GM15510 (cell line): ENCODE measurements around the gene VEGFD.

Source experiments
- POLR2A ChIP-seq: IDR thresholded peaks from 3 replicates; pipeline ENCODE4 v1.6.1; 2011; ENCODE audit warnings: borderline replicate concordance; ENCODE audit not compliant: insufficient read length; ENCODE audit errors: extremely low read depth

VEGFD gene

DNA sequence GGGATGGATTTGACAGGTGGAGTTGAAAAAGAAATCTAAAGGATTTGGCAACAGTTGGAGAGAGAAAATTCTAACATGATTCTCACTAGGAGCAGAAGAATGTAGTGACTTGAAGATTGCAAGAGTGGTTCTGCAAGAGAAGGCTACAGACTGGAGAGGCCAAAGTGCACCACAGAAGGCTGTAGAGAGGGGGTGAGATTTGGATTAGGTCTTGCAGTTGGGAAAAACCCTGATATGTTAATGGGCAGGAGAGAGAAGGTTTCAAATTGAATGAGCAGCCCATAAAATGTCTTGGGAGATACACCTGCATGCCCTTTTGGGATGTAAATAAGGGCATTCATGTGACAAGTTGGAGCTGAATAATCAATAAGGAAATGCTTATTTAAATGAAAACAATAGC lies 14.7 kb upstream of the VEGFD start:
- no peak for TF ChIP-seq POLR2A

DNA sequence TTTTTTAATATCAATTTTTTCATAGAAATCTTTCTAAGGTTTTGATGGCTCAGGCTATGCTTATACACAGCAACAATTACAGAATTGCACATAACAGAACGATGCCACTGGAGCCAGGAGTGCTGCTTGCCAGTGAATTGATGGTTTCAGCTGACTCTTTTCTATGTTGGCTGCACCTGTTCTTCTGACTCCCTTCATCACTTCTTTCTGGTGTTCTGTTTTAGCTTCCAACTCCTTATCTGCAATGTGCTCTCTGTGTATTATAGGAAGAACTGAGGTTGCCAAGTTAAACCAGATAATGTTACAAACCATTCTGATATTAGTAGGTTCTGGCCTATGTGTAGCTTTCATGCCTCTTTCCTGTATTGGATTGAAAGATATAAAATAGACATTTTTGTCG lies 11.6 kb upstream of the VEGFD start:
- TF ChIP-seq POLR2A: no peak

DNA sequence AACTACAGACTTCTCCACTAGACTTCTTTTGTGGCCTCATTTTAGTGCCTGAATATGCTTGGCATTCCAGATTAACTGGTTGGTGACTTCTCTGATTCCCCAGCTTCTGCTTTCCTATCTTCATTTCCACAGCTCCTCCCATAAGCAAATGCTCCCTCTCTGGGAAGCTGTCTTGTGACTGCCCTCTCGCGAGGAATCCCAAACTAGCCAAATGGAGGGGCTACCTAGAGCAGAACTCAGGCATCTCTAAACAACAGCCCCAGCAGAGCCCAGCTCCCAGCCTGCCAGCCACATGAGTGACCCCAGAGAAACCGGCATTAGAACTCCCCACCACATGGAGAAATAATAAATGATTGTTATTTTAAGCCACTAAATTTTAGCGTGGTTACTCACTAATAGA lies 7.6 kb upstream of the VEGFD start:
- TF ChIP-seq POLR2A: no peak

DNA sequence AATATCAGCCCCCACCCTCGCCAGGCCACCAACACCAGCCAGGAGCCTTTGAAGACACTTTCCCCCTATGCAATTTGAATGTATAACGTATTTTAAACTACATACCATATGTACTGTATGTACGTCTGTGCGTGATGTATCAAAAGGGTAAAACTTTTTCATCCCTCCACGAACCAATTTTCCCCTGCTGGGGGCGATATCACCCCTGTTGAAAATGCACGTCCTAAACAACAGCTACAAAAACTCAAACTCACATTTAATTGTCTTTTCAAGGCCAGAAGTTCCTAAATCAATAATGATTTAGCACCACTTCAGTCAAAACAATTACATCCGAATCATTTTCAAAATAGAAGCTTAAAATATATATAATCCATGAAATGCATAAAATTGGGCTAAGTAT lies 1.4 kb downstream of the VEGFD start:
- no peak for TF ChIP-seq POLR2A

DNA sequence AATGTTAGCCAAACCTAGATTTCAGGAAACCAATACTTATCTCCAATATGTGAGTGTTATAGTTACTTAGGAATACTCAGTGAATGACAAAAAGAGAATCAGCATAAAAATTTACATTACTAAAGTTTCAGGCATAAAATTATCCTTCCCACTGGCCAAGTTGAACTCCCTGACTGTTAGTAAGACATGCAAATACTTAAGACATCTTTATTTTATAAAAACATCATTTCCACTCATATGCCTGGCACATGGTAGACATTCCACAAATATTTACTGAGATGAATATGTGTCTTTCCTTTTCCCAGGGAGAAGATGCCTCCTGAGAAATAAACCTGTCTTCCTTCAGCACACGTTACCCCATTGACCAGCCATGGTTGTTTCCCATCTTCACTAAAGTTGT lies 7.3 kb downstream of the VEGFD start:
- TF ChIP-seq POLR2A: no peak

DNA sequence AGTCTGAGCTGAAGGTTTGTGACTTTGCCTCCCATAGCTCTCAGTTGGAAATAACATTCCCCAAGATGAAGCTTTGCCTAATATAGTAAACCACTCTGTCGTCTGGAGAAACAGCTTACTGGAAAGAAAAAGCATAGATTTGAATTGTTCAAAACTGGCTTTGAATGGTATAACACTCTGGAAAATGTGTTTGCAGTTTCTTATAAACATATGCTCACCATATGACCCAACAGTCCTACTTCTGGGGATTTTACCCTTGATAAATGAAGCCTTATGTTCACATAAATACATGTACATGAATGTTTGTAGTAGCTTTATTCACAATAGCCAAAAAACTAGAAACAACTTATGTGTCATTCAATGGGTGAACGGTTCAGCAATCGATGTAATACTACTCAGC lies 10.2 kb downstream of the VEGFD start:
- TF ChIP-seq POLR2A: no peak

DNA sequence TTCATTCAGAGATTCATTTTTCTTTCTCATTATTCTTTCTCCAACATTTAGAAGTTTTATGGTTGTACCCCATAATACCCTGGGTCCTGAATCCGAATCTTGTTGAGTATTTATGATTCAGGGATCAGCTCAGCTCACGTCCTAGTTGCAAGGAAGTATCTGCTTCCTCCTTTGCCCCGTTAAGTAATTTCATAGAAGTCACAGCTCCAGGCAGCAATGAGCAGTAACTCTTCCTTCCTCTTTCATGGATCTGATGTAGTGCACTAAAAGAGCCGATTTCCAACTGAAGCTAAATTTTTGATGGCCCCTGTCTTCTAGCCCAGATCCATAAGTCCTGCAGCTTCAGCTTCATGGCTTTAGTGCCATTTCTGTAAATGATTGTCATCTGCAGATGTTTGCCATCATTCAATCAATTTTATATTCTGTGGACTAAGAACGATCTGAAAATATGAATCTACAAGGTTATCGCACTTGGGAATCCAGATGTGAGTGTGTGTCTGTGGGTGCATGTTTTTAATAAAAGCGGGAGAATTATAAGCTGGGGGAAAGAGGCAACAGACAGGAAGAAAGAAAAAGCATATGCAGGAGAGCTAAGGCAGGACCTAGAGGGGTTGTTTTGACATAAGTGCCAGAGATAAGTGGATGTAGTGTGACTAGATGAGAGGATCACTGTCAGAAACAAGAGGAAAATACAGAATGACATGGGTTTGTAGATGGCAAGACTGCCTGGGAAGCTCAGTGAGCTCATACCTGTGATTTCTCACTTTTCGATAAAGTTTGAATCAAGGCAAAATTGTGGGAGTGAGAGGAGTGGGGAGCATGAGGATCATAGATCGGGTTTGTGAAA lies 17.5 kb downstream of the VEGFD start:
- no peak for TF ChIP-seq POLR2A

DNA sequence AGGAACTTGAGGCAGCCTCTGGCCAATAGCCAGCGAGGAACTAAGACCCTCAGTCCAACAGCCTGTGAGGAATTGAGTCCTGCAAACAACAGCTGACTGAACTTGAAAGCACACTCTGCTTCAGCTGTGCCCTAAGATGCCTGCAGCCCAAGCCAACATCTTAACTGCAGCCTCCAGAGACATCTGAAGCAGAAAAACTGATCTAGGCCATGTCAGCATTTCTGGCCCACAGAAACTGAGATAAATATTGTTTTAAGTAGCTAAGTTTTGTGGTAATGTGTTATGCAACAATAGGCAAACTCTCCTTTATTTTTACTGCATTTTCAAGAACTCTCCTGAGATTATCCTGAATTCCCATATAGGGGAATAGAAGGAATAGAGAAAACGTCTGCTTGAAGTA lies 24.5 kb downstream of the VEGFD start:
- no peak for TF ChIP-seq POLR2A

DNA sequence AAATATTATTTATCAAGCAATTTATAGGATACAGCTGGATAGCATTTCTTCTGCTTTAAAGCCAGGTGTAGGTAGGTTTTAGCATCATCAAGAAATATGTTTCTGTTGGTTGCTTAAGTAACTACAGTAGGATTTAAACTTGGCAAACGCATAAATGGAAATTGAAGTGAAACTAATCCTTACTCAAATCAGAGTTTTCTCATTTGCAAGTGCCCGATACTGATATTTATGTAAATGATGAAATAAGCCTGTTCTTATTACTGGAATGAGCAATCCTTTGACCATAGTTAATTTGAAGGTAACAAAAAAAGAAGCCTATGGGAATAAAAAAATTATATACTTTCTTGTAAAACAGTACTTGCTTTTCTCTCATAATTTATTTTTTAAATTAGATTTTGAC lies 25.7 kb downstream of the VEGFD start:
- no peak for TF ChIP-seq POLR2A

DNA sequence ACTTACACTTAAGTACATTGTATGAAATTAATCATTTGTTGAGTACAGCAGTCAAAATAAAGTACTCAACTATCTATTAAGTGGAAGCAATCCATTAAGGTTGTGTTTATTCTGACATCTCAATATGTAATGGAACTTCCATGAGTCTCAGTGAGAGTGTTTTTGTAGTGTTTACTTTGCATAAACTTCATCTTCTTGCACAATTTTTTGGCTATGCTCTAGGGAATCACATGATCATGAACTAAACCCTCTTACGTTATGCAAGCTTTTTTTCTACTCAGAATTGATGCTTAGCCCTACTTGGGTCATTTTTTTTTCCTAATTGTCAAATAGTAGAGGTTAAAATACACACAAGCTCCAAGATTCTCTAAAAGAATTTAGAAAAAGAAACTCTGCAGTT lies 27.8 kb downstream of the VEGFD start:
- no peak for TF ChIP-seq POLR2A

DNA sequence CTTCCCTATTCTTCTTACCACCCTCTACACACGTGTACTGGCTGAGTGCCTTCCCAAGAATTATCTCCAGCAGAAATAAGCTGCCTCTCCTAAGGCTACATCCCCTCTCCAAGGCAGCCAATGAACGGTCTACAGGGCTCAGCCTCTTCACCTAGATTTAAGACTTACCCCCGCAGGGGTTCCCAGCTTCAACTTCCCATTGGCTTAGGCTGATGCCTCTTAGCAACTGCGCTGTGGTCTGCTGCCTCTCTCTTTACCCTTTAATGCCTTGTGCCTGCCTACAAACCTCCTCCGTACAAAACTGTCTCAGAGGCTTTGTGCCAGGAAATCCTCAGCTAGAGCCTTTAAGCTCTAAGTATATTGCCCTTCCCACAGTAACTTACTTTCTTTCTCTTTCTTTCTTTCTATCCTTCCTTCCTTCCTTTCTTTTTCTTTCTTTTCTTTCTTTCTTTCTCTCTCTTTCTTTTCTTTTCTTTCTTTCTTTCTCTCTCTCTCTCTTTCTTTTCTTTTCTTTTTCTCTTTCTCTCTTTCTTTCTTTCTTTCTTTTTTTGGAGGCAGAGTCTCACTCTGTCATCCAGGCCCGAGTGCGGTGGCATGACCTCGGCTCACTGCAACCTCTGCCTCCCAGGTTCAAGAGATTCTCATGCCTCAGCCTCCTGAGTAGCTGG lies 33.8 kb downstream of the VEGFD start:
- no peak for TF ChIP-seq POLR2A

DNA sequence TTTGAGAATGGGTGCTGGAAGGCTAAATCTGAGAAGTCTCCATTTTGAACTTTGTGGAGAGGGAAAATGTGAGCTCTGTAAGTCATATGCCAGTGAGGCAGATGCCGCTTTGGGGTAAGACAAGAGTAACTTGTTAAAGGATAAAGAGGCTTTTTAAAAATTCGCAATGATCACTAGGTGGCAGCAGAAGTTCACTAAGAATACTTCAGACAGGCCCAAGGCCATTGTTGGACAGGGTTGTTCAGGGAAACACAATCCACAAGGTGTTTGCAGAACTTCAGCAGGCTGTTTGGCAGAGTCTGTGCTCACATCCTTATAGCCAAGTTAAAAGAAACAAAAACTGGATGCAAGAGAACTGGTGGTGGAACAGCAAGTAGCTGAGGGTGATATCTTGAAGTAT lies 35.2 kb downstream of the VEGFD start:
- no peak for TF ChIP-seq POLR2A

DNA sequence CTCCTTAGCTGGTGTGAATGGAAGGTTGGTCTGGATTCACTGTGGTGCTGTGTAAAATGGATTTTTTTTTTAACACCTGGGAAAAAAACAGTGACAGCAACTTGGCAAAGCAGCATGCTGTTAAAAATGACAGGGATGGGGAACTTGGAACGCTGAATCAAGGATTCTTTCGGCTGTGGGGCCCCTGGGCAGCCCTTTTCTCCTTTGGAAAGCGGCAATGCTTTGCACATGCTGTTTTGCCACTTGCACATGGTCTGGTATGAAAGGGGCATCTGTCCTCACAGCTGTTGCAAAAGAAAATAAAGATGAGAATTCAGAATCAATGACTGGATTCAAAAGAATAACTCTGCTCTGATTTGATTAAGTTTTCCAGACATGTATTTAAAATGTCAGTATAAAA lies 38.2 kb downstream of the VEGFD start:
- TF ChIP-seq POLR2A: no peak

DNA sequence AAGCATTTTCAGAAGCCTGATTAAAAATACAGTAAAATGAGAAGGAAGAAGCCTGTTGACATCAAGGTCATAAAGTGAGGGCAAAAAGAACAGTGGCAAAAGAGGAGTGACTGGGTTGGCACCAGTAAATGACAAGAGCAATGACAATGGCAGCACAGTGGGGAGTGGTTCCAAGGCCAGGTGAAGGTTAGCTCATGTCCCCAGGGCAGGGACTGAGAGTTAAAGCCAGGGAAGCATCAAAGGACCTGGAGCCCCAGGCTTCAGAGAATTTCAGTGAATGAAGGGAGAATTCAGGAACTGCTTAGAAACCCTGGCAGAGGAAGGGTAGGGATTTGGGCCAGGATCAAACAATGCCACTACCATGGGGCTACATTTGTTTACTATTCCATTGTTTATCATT lies 40.1 kb downstream of the VEGFD start:
- TF ChIP-seq POLR2A: no peak

DNA sequence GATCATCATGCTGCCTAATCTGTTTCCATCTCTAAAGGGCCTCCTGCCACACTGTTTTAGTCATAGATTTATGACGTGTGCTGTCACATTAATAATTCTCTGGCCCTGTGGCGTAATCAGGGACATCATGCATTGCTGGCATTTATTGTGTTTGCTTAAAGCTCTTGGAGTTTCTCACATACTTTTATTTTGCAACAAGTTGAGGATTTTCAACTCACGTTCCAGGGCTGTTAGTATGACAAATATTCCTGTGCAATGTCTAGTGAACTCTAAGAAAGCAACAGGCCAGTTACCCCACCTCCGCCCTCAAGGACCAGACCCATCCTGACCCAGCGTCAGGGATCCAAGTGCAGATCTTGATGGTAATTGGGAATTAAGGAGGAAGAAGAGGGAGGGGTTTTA lies 41.1 kb downstream of the VEGFD start:
- TF ChIP-seq POLR2A: no peak

DNA sequence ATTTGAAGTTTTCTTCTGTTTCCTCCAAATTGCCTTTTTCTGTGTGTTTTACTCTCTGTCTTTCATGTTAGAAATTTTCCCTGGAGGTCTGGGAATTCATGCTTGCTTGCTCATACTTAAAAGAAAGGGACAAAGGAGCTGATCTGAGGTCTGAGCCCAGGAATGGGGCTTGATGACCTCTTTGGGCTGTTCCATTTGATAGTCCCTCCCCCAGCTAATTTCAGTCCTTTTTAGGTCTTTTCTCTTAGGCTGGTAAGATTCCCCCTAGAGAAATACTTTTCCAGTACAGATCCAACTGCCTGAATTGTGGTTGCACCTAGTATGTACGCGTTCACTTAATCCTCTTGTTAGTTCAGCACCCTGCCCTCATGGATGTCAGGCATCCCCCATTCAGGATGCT lies 43.3 kb downstream of the VEGFD start:
- TF ChIP-seq POLR2A: no peak
